HCT116 (cell line): ENCODE data around the gene MTMR12. TPM values are rescaled to one million over a fixed set of nuclear protein-coding genes. Genes with fewer than 3 reads are reported as not detected.
A peak's percentile ranks its signal among the peaks of the same experiment; 100 is the strongest.

ENCODE experiments used
- ATAC-seq: fragments of 200-7000 bp; cut with Tn5 transposase; 2 replicates; pipeline ENCODE4 v1.9.1; 2020; ENCODE audit warnings: mild to moderate bottlenecking, moderate library complexity
- BruUV-seq: library from RNA; stranded (reverse); fragments of 400-500 nt; replicated peaks from 2 replicates; lab custom pipeline; 2021; lab: Mats Ljungman, UMichigan
- CTCF ChIA-PET: fragments of 300-600 bp; sonication (Branson Sonifier 250); formaldehyde crosslinking; loops from one replicate; lab custom pipeline; 2021; ENCODE audit warnings: antibody characterized with exemption; lab: Charles Lee
- POLR2A ChIA-PET: fragments of 300-600, 350-600 bp; sonication (Branson Sonifier 250); formaldehyde crosslinking; loops from one replicate; lab custom pipeline; 2021; ENCODE audit warnings: antibody characterized with exemption; lab: Charles Lee
- RAD21 ChIA-PET, 2 experiments: fragments of 300-600 bp; sonication (Branson Sonifier 250); formaldehyde crosslinking; loops; one replicate each; lab custom pipeline; 2023; ENCODE audit warnings: low total read pairs in 2 of 2; ENCODE audit not compliant: uncharacterized antibody in 2 of 2, unreplicated experiment in 2 of 2, low non-redundant PET in 1 of 2; lab: Charles Lee
- DNase-seq: peaks from one replicate; pipeline ENCODE4 v3.0.0-alpha.2; 2010; ENCODE audit warnings: low read depth, low spot score
- H2AFZ ChIP-seq: fragments of 200-600 bp; shearing (Covaris generic), sonication (generic); 2 replicates; pipeline ENCODE4 v1.6.1; 2017; ENCODE audit warnings: low read depth, mixed run types, mixed read lengths, antibody characterized with exemption, low read length; ENCODE audit not compliant: poor library complexity, severe bottlenecking
- H3K27ac ChIP-seq: 2 replicates; pipeline ENCODE4 v1.5.1; 2012; ENCODE audit warnings: low read depth, low read length
- H3K27me3 ChIP-seq: fragments of 200-600 bp; sonication (generic); 2 replicates; pipeline ENCODE4 v1.6.1; 2016; ENCODE audit warnings: mixed run types, low read length, mixed read lengths; ENCODE audit not compliant: insufficient read depth
- H3K36me3 ChIP-seq, 2 experiments: fragments of 200-500 bp in 1 of 2; fragments of 200-600 bp in 1 of 2; sonication (Bioruptor generic) in 1 of 2; sonication (generic) in 1 of 2; 2 replicates each; pipeline versions ENCODE4 v1.5.1 to v1.6.1; 2014 to 2016; ENCODE audit warnings: low read length in 2 of 2, inconsistent platforms in 1 of 2, mixed read lengths in 1 of 2, mixed run types in 1 of 2; ENCODE audit not compliant: insufficient read depth in 2 of 2, control insufficient read depth in 1 of 2
- H3K4me1 ChIP-seq, 2 experiments: fragments of 200-600 bp in 1 of 2; sonication (generic) in 1 of 2; 2 replicates each; pipeline versions ENCODE4 v1.5.1 to v1.6.1; 2012 to 2017; ENCODE audit warnings: low read length in 2 of 2, inconsistent platforms in 1 of 2, mild to moderate bottlenecking in 1 of 2, mixed read lengths in 1 of 2, mixed run types in 1 of 2, moderate library complexity in 1 of 2; ENCODE audit not compliant: insufficient read depth in 2 of 2, control insufficient read depth in 1 of 2
- H3K4me2 ChIP-seq: fragments of 200-600 bp; sonication (generic); 2 replicates; pipeline ENCODE4 v1.6.1; 2017; ENCODE audit warnings: mixed run types, low read length, mixed read lengths
- H3K4me3 ChIP-seq, 2 experiments: fragments of 200-600 bp in 1 of 2; sonication (generic) in 1 of 2; replicated peaks in 1 of 2; 2 replicates each; pipeline ENCODE4 v1.5.1; 2011 to 2016; ENCODE audit warnings: low read length in 2 of 2, control low read depth in 1 of 2, low read depth in 1 of 2, mild to moderate bottlenecking in 1 of 2, mixed read lengths in 1 of 2, mixed run types in 1 of 2
- H3K79me2 ChIP-seq: fragments of 200-600 bp; sonication (generic); 2 replicates; pipeline ENCODE4 v1.6.1; 2017; ENCODE audit warnings: mild to moderate bottlenecking, mixed run types, low read length, moderate library complexity, mixed read lengths; ENCODE audit not compliant: insufficient read depth
- H3K9ac ChIP-seq: fragments of 200-600 bp; sonication (generic); 2 replicates; pipeline ENCODE4 v1.6.1; 2016; ENCODE audit warnings: low read length, mixed read lengths
- H3K9me2 ChIP-seq: fragments of 200-600 bp; sonication (generic), shearing (Covaris generic); 2 replicates; pipeline ENCODE4 v1.6.1; 2017; ENCODE audit warnings: mixed run types, mild to moderate bottlenecking, moderate library complexity; ENCODE audit not compliant: insufficient read depth
- H3K9me3 ChIP-seq, 2 experiments: fragments of 200-500 bp in 1 of 2; fragments of 200-600 bp in 1 of 2; sonication (Bioruptor generic) in 1 of 2; sonication (generic) in 1 of 2; 2 replicates each; pipeline ENCODE4 v1.6.1; 2014 to 2017; ENCODE audit warnings: low read length in 2 of 2, mixed read lengths in 2 of 2, inconsistent platforms in 1 of 2, low read depth in 1 of 2, mild to moderate bottlenecking in 1 of 2, mixed run types in 1 of 2, moderate library complexity in 1 of 2; ENCODE audit not compliant: control insufficient read depth in 1 of 2, insufficient read depth in 1 of 2
- H4K20me1 ChIP-seq: fragments of 200-600 bp; sonication (generic), shearing (Covaris generic); 2 replicates; pipeline ENCODE4 v1.6.1; 2017; ENCODE audit warnings: mixed run types, mild to moderate bottlenecking, moderate library complexity; ENCODE audit not compliant: insufficient read depth
- ATF3 ChIP-seq: IDR thresholded peaks from 2 replicates; pipeline ENCODE4 v1.6.1; 2012
- CBX3 ChIP-seq: IDR thresholded peaks from 2 replicates; pipeline ENCODE4 v1.6.1; 2012; ENCODE audit warnings: low read depth
- CTCF ChIP-seq, 3 experiments: fragments of 200-600 bp in 1 of 3; sonication (generic) in 1 of 3; IDR thresholded peaks in 2 of 3; conservative IDR thresholded peaks in 1 of 3; 2 replicates each; pipeline ENCODE4 v1.5.1; 2012 to 2017; ENCODE audit warnings: low read depth in 2 of 3, low read length in 2 of 3, antibody characterized with exemption in 1 of 3, borderline replicate concordance in 1 of 3, control low read depth in 1 of 3, mild to moderate bottlenecking in 1 of 3, mixed read lengths in 1 of 3, mixed run types in 1 of 3, moderate library complexity in 1 of 3; ENCODE audit not compliant: insufficient read depth in 1 of 3
- ELF1 ChIP-seq: IDR thresholded peaks from 2 replicates; pipeline ENCODE4 v1.6.1; 2012; ENCODE audit warnings: low read depth, borderline replicate concordance
- EZH2 ChIP-seq: fragments of 200-600 bp; sonication (generic); IDR thresholded peaks from 2 replicates; pipeline ENCODE4 v1.6.1; 2017; ENCODE audit warnings: antibody characterized with exemption, mixed run types
- FOSL1 ChIP-seq: IDR thresholded peaks from 2 replicates; pipeline ENCODE4 v1.6.1; 2012; ENCODE audit warnings: low read depth
- JUND ChIP-seq: IDR thresholded peaks from 2 replicates; pipeline ENCODE4 v1.6.1; 2012
- POLR2AphosphoS5 ChIP-seq: IDR thresholded peaks from 2 replicates; pipeline ENCODE4 v1.6.1; 2011; ENCODE audit warnings: mild to moderate bottlenecking, low read depth, low read length, moderate library complexity
- REST ChIP-seq: IDR thresholded peaks from 2 replicates; pipeline ENCODE4 v1.6.1; 2012; ENCODE audit warnings: low read depth
- SRF ChIP-seq: IDR thresholded peaks from 2 replicates; pipeline ENCODE4 v1.6.1; 2012; ENCODE audit warnings: low read depth
- TCF7L2 ChIP-seq: IDR thresholded peaks from 2 replicates; pipeline ENCODE4 v1.7.0; 2011; ENCODE audit warnings: borderline replicate concordance, inconsistent platforms; ENCODE audit not compliant: insufficient read depth, insufficient read length; ENCODE audit errors: extremely low read depth
- YY1 ChIP-seq: IDR thresholded peaks from 2 replicates; pipeline ENCODE4 v1.6.1; 2011; ENCODE audit warnings: low read length, low read depth, moderate library complexity, mild to moderate bottlenecking; ENCODE audit not compliant: insufficient replicate concordance; ENCODE audit errors: extremely low read depth
- intact Hi-C: fragments of 100-400 bp; cut with micrococcal nuclease; formaldehyde crosslinking; loops from 2 replicates; pipeline ENCODE4 v1.10.0; 2022
- total RNA-seq: library from RNA; stranded (reverse); gene quantifications from one replicate; pipeline ENCODE4 v1.2.1, GENCODE V29; 2021; ENCODE audit not compliant: unreplicated experiment

Gene MTMR12
- total RNA-seq, 1 experiment from 2014 or later = 27.3 TPM

GRCh38 chr5:32207355-32207634 lies 105.4 kb downstream of the MTMR12 start (continued):
- no peak for TF ChIP-seq REST
- TF ChIP-seq TCF7L2 = no peak
- no peak for TF ChIP-seq ATF3
- no peak for TF ChIP-seq POLR2AphosphoS5
- TF ChIP-seq YY1 = no peak
- no peak for TF ChIP-seq FOSL1
- TF ChIP-seq SRF = no peak

GRCh38 chr5:32206509-32207354 lies 106.0 kb downstream of the MTMR12 start:
- RAD21 ChIA-PET = no interaction called here
- H3K4me1 ChIP-seq = peaks cover 0 to 8% of the 10 kb centered on the region in 2 experiments; a peak in 1 of 4 replicates
- H3K27ac ChIP-seq = no peak overlapping the region
- TF ChIP-seq REST (no peak), JUND (no peak), SRF (no peak), ELF1 (no peak), CTCF (IDR thresholded peaks at IDR 0.05 in 2 of 3, conservative IDR thresholded peaks at IDR 0.05 in 1 of 3; ENCODE audit: borderline replicate concordance in 1 of 3, insufficient read depth in 1 of 3, low read depth in 2 of 3, low read length in 2 of 3) (no peak), CBX3 (no peak), EZH2 (no peak), ATF3 (no peak)
- CTCF ChIA-PET = no interaction called here
- POLR2A ChIA-PET = no interaction called here
- ATAC-seq (no peak), DNase-seq (no peak)
- H3K9me2 ChIP-seq = no peaks in the 10 kb centered on the region
- intact Hi-C loops = no loop called here
- no peak overlapping the region for H3K4me2 ChIP-seq
- no peak overlapping the region for H3K4me3 ChIP-seq
- no peaks in the 10 kb centered on the region for H4K20me1 ChIP-seq
- H3K9me3 ChIP-seq = no peaks in the 10 kb centered on the region
- no peaks in the 10 kb centered on the region for H3K79me2 ChIP-seq
- no peak overlapping the region for H3K9ac ChIP-seq
- H3K36me3 ChIP-seq = no peaks in the 10 kb centered on the region
- BruUV-seq = no TSS peak
- H3K27me3 ChIP-seq = no peaks in the 10 kb centered on the region
- peak overlapping the region; percentile 65 for H2AFZ ChIP-seq
